Adipocyte (in vitro differentiated cells): ENCODE data around the gene CDK14.
A peak's percentile ranks its signal among the peaks of the same experiment; 100 is the strongest.

Experiments used
- DNase-seq: peaks from one replicate; pipeline ENCODE4 v3.0.0-alpha.2; 2015; ENCODE audit warnings: low read depth
- H3K27me3 ChIP-seq: replicated peaks from 2 replicates; pipeline ENCODE4 v1.7.0; 2013; ENCODE audit warnings: mild to moderate bottlenecking, low read length, moderate library complexity; ENCODE audit not compliant: control insufficient read depth, insufficient read depth
- H3K36me3 ChIP-seq: 2 replicates; pipeline ENCODE4 v1.7.0; 2013; ENCODE audit warnings: low read length, mild to moderate bottlenecking, moderate library complexity; ENCODE audit not compliant: control insufficient read depth, insufficient read depth, severe bottlenecking
- H3K4me1 ChIP-seq: 2 replicates; pipeline ENCODE4 v1.7.0; 2013; ENCODE audit warnings: mild to moderate bottlenecking, low read length, moderate library complexity; ENCODE audit not compliant: control insufficient read depth, insufficient read depth
- H3K4me3 ChIP-seq: 2 replicates; pipeline ENCODE4 v1.7.0; 2013; ENCODE audit warnings: mild to moderate bottlenecking, low read length, moderate library complexity
- H3K9ac ChIP-seq: 2 replicates; pipeline ENCODE4 v1.7.0; 2013; ENCODE audit warnings: mild to moderate bottlenecking, low read length, moderate library complexity
- H3K9me3 ChIP-seq: 2 replicates; pipeline ENCODE4 v1.7.0; 2013; ENCODE audit warnings: mild to moderate bottlenecking, low read length, moderate library complexity; ENCODE audit not compliant: control insufficient read depth

The CDK14 gene

GRCh38 chr7:90597563-90598253, 1.6 kb downstream of the CDK14 start:
- Histone ChIP-seq H3K36me3 (no peaks in the 10 kb centered on the region), H3K27me3 (no peaks in the 10 kb centered on the region), H3K9ac (peak overlapping the region; percentile 86), H3K9me3 (no peaks in the 10 kb centered on the region), H3K4me3 (peak overlapping the region; percentile 89), H3K4me1 (peaks cover 41% of the 10 kb centered on the region)
- peak; percentile 10 for DNase-seq

DNA sequence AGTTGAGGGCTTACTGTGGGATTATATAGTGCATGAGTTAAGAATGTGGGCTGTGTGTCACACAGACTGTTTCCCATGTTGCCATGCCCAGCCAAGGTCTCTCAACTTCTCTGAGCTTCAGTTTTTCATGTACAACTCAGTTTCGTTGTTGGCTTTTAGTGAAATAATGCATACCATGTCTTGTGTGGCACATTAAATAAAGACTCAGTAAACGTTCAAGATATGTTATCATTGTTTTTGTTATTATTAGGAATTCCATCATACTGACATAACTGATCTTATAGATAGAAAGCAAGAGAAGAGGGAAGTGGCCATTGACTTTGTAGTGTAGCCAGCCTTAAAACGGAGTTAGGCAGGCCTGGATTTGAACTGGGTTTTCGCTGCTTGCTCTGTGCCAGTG, 2.9 kb downstream of the CDK14 start:
- no peaks in the 10 kb centered on the region for H3K27me3 ChIP-seq

GRCh38 chr7:90599892-90600555, 3.9 kb downstream of the CDK14 start:
- H3K9me3 ChIP-seq: no peaks in the 10 kb centered on the region
- peak overlapping the region; percentile 70 for H3K4me3 ChIP-seq
- peak overlapping the region; percentile 49 for H3K9ac ChIP-seq
- H3K36me3 ChIP-seq: no peaks in the 10 kb centered on the region
- H3K4me1 ChIP-seq: peaks cover 35% of the 10 kb centered on the region
- peak; percentile 53 for DNase-seq
- H3K27me3 ChIP-seq: no peaks in the 10 kb centered on the region

More for the DNA sequence above, 2.9 kb downstream of the CDK14 start:
- H3K4me3 ChIP-seq: no peak overlapping the region
- H3K4me1 ChIP-seq: peaks cover 41% of the 10 kb centered on the region
- no peak overlapping the region for H3K9ac ChIP-seq
- no peaks in the 10 kb centered on the region for H3K36me3 ChIP-seq
- no peaks in the 10 kb centered on the region for H3K9me3 ChIP-seq
- DNase-seq: no peak

GRCh38 chr7:90602303-90602702, 6.2 kb downstream of the CDK14 start:
- peaks cover 30% of the 10 kb centered on the region for H3K4me1 ChIP-seq
- H3K9me3 ChIP-seq: no peaks in the 10 kb centered on the region
- H3K36me3 ChIP-seq: no peaks in the 10 kb centered on the region
- H3K4me3 ChIP-seq: no peak overlapping the region
- no peak for DNase-seq
- no peak overlapping the region for H3K9ac ChIP-seq
- no peaks in the 10 kb centered on the region for H3K27me3 ChIP-seq

DNA sequence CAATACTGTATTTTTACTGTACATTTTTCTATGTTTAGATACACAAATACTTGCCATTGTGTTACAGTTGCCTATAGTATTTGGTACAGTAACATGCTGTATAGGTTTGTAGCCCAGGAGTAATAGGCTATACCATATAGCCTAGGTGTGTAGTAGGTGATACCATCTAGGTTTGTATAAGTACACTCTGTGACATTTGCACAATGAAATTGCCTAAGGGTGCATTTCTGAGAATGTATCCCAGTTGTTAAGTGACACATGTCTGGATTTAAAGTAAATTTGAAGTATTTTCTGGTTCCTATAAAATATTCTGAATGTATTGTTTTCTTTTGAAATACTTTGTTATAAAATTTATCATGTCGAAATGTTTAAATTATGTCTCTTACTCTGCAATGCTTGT, 7.2 kb downstream of the CDK14 start:
- H3K9me3 ChIP-seq: no peaks in the 10 kb centered on the region
- no peaks in the 10 kb centered on the region for H3K27me3 ChIP-seq
- no peak overlapping the region for H3K4me3 ChIP-seq
- H3K36me3 ChIP-seq: no peaks in the 10 kb centered on the region
- H3K4me1 ChIP-seq: peaks cover 23% of the 10 kb centered on the region
- DNase-seq: no peak
- H3K9ac ChIP-seq: no peak overlapping the region

DNA sequence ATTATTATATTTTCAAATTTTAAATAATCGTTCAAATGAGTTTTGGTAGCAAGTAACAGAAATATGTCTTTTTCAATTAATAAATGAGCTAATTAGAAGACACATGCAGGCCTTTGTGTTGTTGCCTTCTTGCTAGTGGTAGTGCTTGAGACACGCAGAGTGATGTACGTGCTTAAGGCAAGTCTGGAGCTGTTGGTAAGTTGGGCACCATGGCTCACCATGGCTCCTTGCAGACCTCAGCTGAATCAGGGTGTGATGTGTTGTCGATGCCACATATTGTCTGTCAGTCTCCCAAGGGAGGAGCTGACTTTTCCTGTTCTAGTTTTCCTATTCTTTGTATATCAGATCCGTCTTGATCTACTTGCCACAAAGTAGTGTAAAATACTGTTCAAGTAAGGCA, 8.3 kb downstream of the CDK14 start:
- H3K27me3 ChIP-seq: no peaks in the 10 kb centered on the region
- no peaks in the 10 kb centered on the region for H3K36me3 ChIP-seq
- no peak for DNase-seq

GRCh38 chr7:90605055-90605454, 8.9 kb downstream of the CDK14 start:
- no peak overlapping the region for H3K9ac ChIP-seq
- peaks cover 15% of the 10 kb centered on the region for H3K4me1 ChIP-seq
- H3K36me3 ChIP-seq: no peaks in the 10 kb centered on the region
- no peak overlapping the region for H3K4me3 ChIP-seq
- H3K27me3 ChIP-seq: no peaks in the 10 kb centered on the region
- H3K9me3 ChIP-seq: no peaks in the 10 kb centered on the region
- no peak for DNase-seq

More for the DNA sequence above, 8.3 kb downstream of the CDK14 start:
- H3K4me3 ChIP-seq: no peak overlapping the region
- H3K9ac ChIP-seq: no peak overlapping the region
- H3K4me1 ChIP-seq: peaks cover 22% of the 10 kb centered on the region
- no peaks in the 10 kb centered on the region for H3K9me3 ChIP-seq

DNA sequence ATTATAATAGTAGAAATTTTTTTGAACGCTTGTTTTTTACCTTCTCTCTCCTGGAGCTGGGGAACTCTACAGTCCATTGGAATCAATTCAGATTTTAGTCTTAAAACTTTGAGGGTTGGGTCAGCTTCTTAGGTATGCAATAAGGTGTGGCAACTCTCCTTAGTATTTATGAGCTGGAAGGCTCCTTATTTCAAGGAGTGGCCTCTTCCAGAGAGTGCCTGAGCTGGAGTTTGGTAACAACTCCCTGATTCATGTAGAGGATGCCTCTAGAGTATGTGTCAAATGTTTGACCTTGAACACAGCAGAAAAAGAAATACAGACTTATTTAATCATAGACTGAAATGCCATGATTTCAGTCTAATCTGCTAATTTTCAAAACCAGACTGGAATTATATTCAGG, 11.1 kb downstream of the CDK14 start:
- Histone ChIP-seq H3K4me1 (peaks cover 6% of the 10 kb centered on the region), H3K9me3 (no peaks in the 10 kb centered on the region), H3K9ac (no peak overlapping the region), H3K27me3 (no peaks in the 10 kb centered on the region), H3K4me3 (no peak overlapping the region), H3K36me3 (no peaks in the 10 kb centered on the region)
- no peak for DNase-seq

GRCh38 chr7:90610105-90610504, 14.0 kb downstream of the CDK14 start:
- DNase-seq: no peak
- Histone ChIP-seq H3K4me1 (peaks cover 9% of the 10 kb centered on the region), H3K9ac (no peak overlapping the region), H3K9me3 (no peaks in the 10 kb centered on the region), H3K27me3 (no peaks in the 10 kb centered on the region), H3K4me3 (no peak overlapping the region), H3K36me3 (no peaks in the 10 kb centered on the region)

- H3K4me1 ChIP-seq: peaks cover 9% of the 10 kb centered on the region
- H3K9me3 ChIP-seq: no peaks in the 10 kb centered on the region
- no peaks in the 10 kb centered on the region for H3K27me3 ChIP-seq
- no peaks in the 10 kb centered on the region for H3K36me3 ChIP-seq
- DNase-seq: no peak
- no peak overlapping the region for H3K9ac ChIP-seq
- no peak overlapping the region for H3K4me3 ChIP-seq
Observed at GRCh38 chr7:90611115-90611514, 15.0 kb downstream of the CDK14 start.

GRCh38 chr7:90613088-90613498, 17.0 kb downstream of the CDK14 start:
- Histone ChIP-seq H3K9me3 (no peaks in the 10 kb centered on the region), H3K9ac (no peak overlapping the region), H3K27me3 (no peaks in the 10 kb centered on the region), H3K36me3 (no peaks in the 10 kb centered on the region), H3K4me3 (no peak overlapping the region), H3K4me1 (peaks cover 3% of the 10 kb centered on the region)
- DNase-seq: no peak
